ENCODE results near the gene MEAF6.

MEAF6 gene

DNA sequence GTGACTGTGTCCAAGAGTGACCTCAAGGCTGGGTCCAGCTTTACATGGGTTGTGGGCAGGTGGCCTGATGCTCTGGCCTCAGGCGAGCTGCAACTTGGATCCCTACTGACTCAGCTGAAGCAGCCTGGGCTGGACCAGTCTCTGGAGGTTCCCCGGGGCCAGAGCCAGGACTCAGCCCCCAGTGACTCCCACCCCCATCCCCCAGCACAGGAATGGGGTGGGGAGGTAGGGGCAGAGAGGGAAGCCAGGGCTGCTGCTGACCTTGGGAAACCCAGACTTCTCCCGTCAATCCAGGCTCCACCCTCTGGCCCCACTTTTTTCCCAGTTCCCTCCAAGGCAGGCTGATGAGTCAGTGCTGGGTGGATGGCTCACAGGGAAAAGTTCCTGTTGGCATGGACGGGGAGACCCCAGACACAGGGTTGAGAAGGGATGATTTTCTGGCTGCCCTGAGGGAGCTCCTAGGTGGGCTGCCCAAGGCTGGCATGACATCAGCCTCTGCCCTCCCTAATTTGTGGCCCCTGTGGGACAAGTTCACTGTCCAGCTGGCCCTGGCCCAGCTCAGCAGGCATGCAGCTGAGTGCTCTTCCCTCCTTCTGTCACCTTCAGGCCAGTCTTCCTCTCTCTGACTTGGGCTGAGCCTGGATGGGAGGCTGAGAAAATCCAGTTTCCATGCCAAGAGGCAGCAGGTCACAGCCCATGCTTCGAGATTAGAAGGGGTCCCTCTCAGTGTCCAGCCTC is 37.9 kb downstream of the MEAF6 start:
- ChIA-PET POLR2A (interaction anchor here (1.1 to 3.0 kb wide), 2 partner anchors 8 to 24 kb away, joined by 3 to 11 read pairs; no protein-coding TSS in a partner anchor), CTCF (interaction anchor here (1.3 kb wide), 1 partner anchor 11 kb away, joined by 11 read pairs; no protein-coding TSS in a partner anchor)
- no peak for DNase-seq (ENCODE audit: extremely low spot score)
- TF ChIP-seq FOXM1 (IDR thresholded peaks at IDR 0.05; ENCODE audit: borderline replicate concordance) = no peak
- no peak for TF ChIP-seq CTBP1 (IDR thresholded peaks at IDR 0.05; ENCODE audit: borderline replicate concordance)
- TF ChIP-seq SUZ12 (IDR thresholded peaks at IDR 0.05) = no peak
- no peak for TF ChIP-seq FOXK2 (IDR thresholded peaks at IDR 0.05)
- TF ChIP-seq FOXA1 (IDR thresholded peaks at IDR 0.05) = no peak
- no peak for TF ChIP-seq ZNF384 (IDR thresholded peaks at IDR 0.05)
- no peak for TF ChIP-seq HDGF (IDR thresholded peaks at IDR 0.05; ENCODE audit: borderline replicate concordance)
- TF ChIP-seq ELF4 (IDR thresholded peaks at IDR 0.05) = no peak
- TF ChIP-seq PKNOX1 (IDR thresholded peaks at IDR 0.05) = no peak
- TF ChIP-seq LEF1 (IDR thresholded peaks at IDR 0.05; ENCODE audit: borderline replicate concordance) = no peak
- TF ChIP-seq BHLHE40 (IDR thresholded peaks at IDR 0.05; ENCODE audit: borderline replicate concordance) = no peak
- no peak for TF ChIP-seq NFRKB (IDR thresholded peaks at IDR 0.05)
- TF ChIP-seq L3MBTL2 (conservative IDR thresholded peaks at IDR 0.05) = no peak
- TF ChIP-seq ARNT (IDR thresholded peaks at IDR 0.05) = no peak
- no peak for TF ChIP-seq SP1 (IDR thresholded peaks at IDR 0.05)
- no peak for TF ChIP-seq TARDBP (IDR thresholded peaks at IDR 0.05)

GRCh38 chr1:37476087-37476452 is 38.5 kb downstream of the MEAF6 start:
- TF ChIP-seq CTBP1 (IDR thresholded peaks at IDR 0.05; ENCODE audit: borderline replicate concordance) = no peak
- no peak for TF ChIP-seq PKNOX1 (IDR thresholded peaks at IDR 0.05)
- TF ChIP-seq ARNT (IDR thresholded peaks at IDR 0.05) = no peak
- TF ChIP-seq TARDBP (IDR thresholded peaks at IDR 0.05) = no peak
- no peak for TF ChIP-seq L3MBTL2 (conservative IDR thresholded peaks at IDR 0.05)
- no peak for TF ChIP-seq SUZ12 (IDR thresholded peaks at IDR 0.05)
- TF ChIP-seq ELF4 (IDR thresholded peaks at IDR 0.05) = no peak
- TF ChIP-seq FOXK2 (IDR thresholded peaks at IDR 0.05) = no peak
- TF ChIP-seq SP1 (IDR thresholded peaks at IDR 0.05) = no peak
- TF ChIP-seq BHLHE40 (IDR thresholded peaks at IDR 0.05; ENCODE audit: borderline replicate concordance) = no peak
- no peak for TF ChIP-seq LEF1 (IDR thresholded peaks at IDR 0.05; ENCODE audit: borderline replicate concordance)
- no peak for TF ChIP-seq FOXA1 (IDR thresholded peaks at IDR 0.05)
- TF ChIP-seq FOXM1 (IDR thresholded peaks at IDR 0.05; ENCODE audit: borderline replicate concordance) = no peak
- TF ChIP-seq ZNF384 (IDR thresholded peaks at IDR 0.05) = no peak
- no peak for TF ChIP-seq NFRKB (IDR thresholded peaks at IDR 0.05)
- no peak for TF ChIP-seq HDGF (IDR thresholded peaks at IDR 0.05; ENCODE audit: borderline replicate concordance)
- CTCF ChIA-PET = interaction anchor here (1.3 kb wide), 1 partner anchor 11 kb away, joined by 11 read pairs; no protein-coding TSS in a partner anchor
- DNase-seq (ENCODE audit: extremely low spot score) = no peak
- POLR2A ChIA-PET = interaction anchor here (0.6 to 3.0 kb wide), 5 partner anchors 9 to 699 kb away, joined by 3 to 11 read pairs (median 3); no protein-coding TSS in a partner anchor

DNA sequence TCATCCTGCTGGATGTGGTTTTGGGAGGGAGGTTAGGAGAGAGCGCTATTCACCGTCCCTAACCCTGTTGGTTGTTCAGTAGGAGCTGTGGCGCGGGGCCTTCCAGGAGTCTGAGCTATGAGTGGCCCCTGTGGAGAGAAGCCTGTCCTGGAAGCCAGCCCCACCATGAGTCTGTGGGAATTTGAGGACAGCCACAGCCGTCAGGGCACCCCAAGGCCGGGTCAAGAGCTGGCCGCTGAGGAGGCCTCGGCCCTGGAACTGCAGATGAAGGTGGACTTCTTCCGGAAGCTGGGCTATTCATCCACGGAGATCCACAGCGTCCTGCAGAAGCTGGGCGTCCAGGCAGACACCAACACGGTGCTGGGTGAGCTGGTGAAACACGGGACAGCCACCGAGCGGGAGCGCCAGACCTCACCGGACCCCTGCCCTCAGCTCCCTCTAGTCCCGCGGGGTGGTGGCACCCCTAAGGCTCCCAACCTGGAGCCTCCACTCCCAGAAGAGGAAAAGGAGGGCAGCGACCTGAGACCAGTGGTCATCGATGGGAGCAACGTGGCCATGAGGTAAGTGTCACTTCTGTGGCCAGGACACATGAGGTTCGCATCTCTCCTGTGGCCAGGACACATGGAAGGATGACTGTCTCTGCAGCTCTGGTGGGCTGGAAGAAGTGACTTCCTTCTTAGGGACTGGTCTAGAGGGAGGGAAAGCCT is 39.0 kb downstream of the MEAF6 start:
- ChIA-PET CTCF (interaction anchor here (2.1 kb wide), 1 partner anchor 11 kb away, joined by 10 read pairs; no protein-coding TSS in a partner anchor), POLR2A (interaction anchor here (0.6 to 3.0 kb wide), 8 partner anchors 10 to 700 kb away, joined by 3 to 11 read pairs (median 3); partner anchors contain the start of genes MEAF6 and SNIP1)
- no peak for DNase-seq (ENCODE audit: extremely low spot score)
- no peak for TF ChIP-seq LEF1 (IDR thresholded peaks at IDR 0.05; ENCODE audit: borderline replicate concordance)
- no peak for TF ChIP-seq CTBP1 (IDR thresholded peaks at IDR 0.05; ENCODE audit: borderline replicate concordance)
- no peak for TF ChIP-seq BHLHE40 (IDR thresholded peaks at IDR 0.05; ENCODE audit: borderline replicate concordance)
- no peak for TF ChIP-seq FOXK2 (IDR thresholded peaks at IDR 0.05)
- TF ChIP-seq TARDBP (IDR thresholded peaks at IDR 0.05) = no peak
- TF ChIP-seq PKNOX1 (IDR thresholded peaks at IDR 0.05) = no peak
- no peak for TF ChIP-seq L3MBTL2 (conservative IDR thresholded peaks at IDR 0.05)
- TF ChIP-seq FOXA1 (IDR thresholded peaks at IDR 0.05) = no peak
- TF ChIP-seq FOXM1 (IDR thresholded peaks at IDR 0.05; ENCODE audit: borderline replicate concordance) = no peak

GRCh38 chr1:37474697-37475379 is 39.7 kb downstream of the MEAF6 start:
- DNase-seq (ENCODE audit: extremely low spot score) = peak; percentile 36
- ChIA-PET POLR2A (interaction anchor here (0.8 to 3.0 kb wide), 11 partner anchors 9 to 79 kb away, joined by 3 to 11 read pairs (median 4); partner anchors contain the start of genes MEAF6 and SNIP1), CTCF (interaction anchor here (0.6 to 2.1 kb wide), 2 partner anchors 12 to 899 kb away, joined by 3 to 10 read pairs; no protein-coding TSS in a partner anchor)
- TF ChIP-seq NFRKB (IDR thresholded peaks at IDR 0.05) = no peak
- TF ChIP-seq SP1 (IDR thresholded peaks at IDR 0.05) = no peak
- TF ChIP-seq TARDBP (IDR thresholded peaks at IDR 0.05) = no peak
- no peak for TF ChIP-seq HDGF (IDR thresholded peaks at IDR 0.05; ENCODE audit: borderline replicate concordance)
- no peak for TF ChIP-seq FOXA1 (IDR thresholded peaks at IDR 0.05)
- no peak for TF ChIP-seq FOXK2 (IDR thresholded peaks at IDR 0.05)
- no peak for TF ChIP-seq ARNT (IDR thresholded peaks at IDR 0.05)
- no peak for TF ChIP-seq L3MBTL2 (conservative IDR thresholded peaks at IDR 0.05)
- TF ChIP-seq ZNF384 (IDR thresholded peaks at IDR 0.05) = no peak
- no peak for TF ChIP-seq BHLHE40 (IDR thresholded peaks at IDR 0.05; ENCODE audit: borderline replicate concordance)
- no peak for TF ChIP-seq PKNOX1 (IDR thresholded peaks at IDR 0.05)
- no peak for TF ChIP-seq SUZ12 (IDR thresholded peaks at IDR 0.05)
- TF ChIP-seq ELF4 (IDR thresholded peaks at IDR 0.05) = no peak
